Heart left ventricle (tissue), 13 donors: Measurements from ENCODE around the gene APH1B.

Experiments
- CTCF ChIP-seq, 12 donors: fragments of 200-600 bp; sonication (generic) in 4 of 12; IDR thresholded peaks; one replicate each; pipeline versions ENCODE4 v1.5.0 to v1.8.0; 2018 to 2022; ENCODE audit warnings: antibody characterized with exemption in 12 of 12, mild to moderate bottlenecking in 5 of 12
- POLR2A ChIP-seq, 2 donors: fragments of 450-650 bp; IDR thresholded peaks; one replicate each; pipeline ENCODE4 v1.6.1; 2017; ENCODE audit warnings: antibody characterized with exemption in 2 of 2, mild to moderate bottlenecking in 2 of 2, moderate library complexity in 2 of 2
- donor health status: ischemic (EF 13 %, LVEDD 7.1; RV severe dilation, severe dysfunction).
- donor health status: DM: no; HTN: yes; CAD: no.
- donor health status: DM: no; HTN: no; CAD: no.
- donor health status: ischemic (EF 25% LVEDD 6.9; RV normal size, moderate dysfunction).
- donor health status: ischemic (EF 25% LVEDD 5.7; RV mildly dilated, moderate dysfunction).
- donor health status: ischemic (EF 35%, LVEDD 5.7; RV mildly dilated, moderate dysfunction).
- donor health status: nonischemic (EF 11% LVEDD 7.7; RV severe dilation, severe dysfunction).
- donor health status: DM: yes; HTN: yes; CAD: no.
- donor health status: PGD.
- donor health status: ischemic (EF 29% LVEDD 5.4; RV normal size, mild dysfunction).
- donor health status: nonischemic (EF 23%, LVEDD 6.1; RV moderate dilation, normal function).

GRCh38 chr15:63277893-63278456 is 570 bp downstream of the APH1B start:
- TF ChIP-seq CTCF (IDR thresholded peaks at IDR 0.05) = no peak
- TF ChIP-seq POLR2A (IDR thresholded peaks at IDR 0.05) = no peak
